HK-2 (cell line): ENCODE measurements around the gene KRABD2.
"Not testable (repeated sequence)": the region's sequence is repeated elsewhere in the genome, so short reads cannot be mapped to it uniquely, and the experiment has no call there.

Experiments
- DNase-seq: peaks from one replicate; pipeline ENCODE4 v3.0.0-alpha.2; 2018; ENCODE audit not compliant: unreplicated experiment

Gene KRABD2

GRCh38 chr17:8392674-8393469, 16.4 kb upstream of the KRABD2 start:
- DNase-seq: no peak

GRCh38 chr17:8392274-8392673, 15.8 kb upstream of the KRABD2 start:
- DNase-seq: no peak

GRCh38 chr17:8391711-8392110, 15.2 kb upstream of the KRABD2 start:
- DNase-seq: no peak

DNA sequence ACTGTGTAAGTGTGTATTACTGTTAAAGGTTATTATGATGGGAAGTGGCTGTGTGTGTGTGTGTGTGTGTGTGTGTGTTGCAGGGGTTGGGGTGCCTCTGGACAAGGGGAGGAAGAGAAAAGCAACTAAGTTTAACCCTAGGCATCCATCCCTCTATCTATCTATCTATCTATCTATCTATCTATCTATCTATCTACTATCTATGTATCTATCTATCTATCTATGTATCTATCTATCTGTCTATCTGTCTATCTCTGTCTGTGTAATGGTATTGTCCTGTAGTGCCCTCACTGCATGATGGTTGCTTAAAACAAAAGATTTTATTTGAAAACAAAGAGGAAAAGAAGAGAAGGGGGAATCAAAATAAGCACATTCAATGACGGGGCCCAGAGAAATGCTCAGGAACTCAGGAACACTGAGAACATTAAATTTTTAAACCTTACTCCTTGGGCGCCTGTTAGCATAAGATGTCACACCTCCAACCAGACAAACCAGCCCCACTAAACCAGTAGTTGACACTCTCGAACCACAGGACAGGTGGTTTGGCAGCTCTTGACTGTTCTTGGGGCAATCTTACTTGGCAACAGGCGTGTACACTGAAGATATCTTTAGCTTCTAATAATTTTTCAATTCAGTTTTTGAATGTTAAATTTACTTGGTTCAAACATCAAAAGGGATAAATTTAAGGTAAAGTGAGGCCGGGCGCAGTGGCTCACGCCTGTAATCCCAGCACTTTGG, 11.6 kb upstream of the KRABD2 start:
- DNase-seq: no peak

- DNase-seq: no peak
Observed at GRCh38 chr17:8386841-8387240, 10.3 kb upstream of the KRABD2 start.

DNA sequence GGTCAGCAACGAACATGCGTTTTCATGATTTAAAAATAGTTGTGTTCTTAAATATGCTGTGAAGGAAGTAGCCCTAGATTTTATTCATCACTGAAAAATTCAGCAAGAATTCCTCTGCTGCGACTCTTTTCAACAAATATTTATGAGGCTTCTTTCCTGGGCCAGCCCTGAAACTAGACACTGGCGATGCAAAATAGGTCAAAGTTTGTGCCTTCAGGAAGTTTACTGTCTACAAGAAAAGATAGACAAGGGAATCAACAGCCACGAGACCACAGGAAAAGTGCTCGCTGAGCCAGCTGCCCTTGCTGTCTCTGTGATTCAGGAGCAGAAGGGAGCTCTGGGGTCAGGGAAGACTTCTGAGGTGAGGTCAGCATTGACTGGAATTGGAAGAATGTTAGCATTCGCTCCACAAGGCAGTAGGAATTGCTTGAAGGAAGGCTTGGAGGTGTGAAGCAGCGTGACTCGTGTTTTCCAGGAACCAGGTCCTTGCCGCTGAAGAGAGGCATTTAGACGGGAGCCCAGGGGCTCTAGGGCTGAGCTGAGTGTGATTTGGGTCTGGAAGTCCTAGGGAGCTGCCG, 8.4 kb upstream of the KRABD2 start:
- DNase-seq: peak; percentile 81

DNA sequence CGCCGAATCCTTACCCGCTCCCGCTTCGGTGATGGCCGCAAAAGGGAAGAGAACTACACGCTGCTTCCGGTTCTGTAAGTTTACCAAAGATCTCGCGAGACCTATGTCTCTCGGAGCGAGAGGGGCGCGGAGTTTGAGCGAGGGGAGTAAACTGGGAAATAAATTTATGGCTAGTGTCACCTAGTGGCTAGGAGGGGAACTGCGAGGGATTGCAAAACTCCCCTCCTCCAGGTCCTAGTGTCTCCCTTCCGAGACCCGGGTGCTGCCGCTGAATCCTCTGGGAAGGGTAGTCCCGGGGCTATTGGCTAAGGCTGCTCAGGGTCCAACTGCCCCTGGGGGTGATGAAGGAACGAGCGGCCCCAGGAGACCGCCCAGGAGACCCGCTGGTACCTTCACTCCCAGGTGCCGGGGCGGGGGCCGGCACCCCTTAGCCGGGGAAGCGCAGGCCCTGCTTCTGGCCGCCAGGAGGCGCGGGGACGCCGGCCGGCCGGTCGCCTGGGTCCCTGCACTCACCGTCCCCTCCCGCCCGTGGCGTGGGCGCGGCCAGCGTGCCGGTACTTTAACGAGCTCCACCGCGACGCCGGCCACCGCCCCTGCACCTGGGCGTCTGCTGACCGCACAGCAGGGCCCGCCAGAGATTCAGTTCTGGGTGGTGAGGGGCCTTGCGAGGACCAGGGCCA, 6.8 kb upstream of the KRABD2 start, which contains the start of gene RPL26:
RPL26 (minus strand) TSS at position 51 of the 680 bp plus-strand sequence. CDS start 883 bp downstream, outside the sequence.
- DNase-seq: peak; percentile 96

DNA sequence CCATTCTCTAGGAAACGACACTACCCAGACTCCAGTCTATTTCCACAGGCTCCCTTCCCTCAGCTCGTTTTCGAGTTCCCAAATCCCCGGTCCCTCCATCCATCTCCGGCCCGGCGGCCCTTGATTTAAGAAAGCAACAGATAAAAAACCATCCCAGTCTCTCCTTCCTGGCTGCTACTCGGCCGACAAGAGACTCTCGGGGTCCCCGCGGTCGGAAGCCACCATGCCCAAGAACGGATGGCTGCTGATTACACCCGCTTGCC, 6.3 kb upstream of the KRABD2 start:
- no peak for DNase-seq

DNA sequence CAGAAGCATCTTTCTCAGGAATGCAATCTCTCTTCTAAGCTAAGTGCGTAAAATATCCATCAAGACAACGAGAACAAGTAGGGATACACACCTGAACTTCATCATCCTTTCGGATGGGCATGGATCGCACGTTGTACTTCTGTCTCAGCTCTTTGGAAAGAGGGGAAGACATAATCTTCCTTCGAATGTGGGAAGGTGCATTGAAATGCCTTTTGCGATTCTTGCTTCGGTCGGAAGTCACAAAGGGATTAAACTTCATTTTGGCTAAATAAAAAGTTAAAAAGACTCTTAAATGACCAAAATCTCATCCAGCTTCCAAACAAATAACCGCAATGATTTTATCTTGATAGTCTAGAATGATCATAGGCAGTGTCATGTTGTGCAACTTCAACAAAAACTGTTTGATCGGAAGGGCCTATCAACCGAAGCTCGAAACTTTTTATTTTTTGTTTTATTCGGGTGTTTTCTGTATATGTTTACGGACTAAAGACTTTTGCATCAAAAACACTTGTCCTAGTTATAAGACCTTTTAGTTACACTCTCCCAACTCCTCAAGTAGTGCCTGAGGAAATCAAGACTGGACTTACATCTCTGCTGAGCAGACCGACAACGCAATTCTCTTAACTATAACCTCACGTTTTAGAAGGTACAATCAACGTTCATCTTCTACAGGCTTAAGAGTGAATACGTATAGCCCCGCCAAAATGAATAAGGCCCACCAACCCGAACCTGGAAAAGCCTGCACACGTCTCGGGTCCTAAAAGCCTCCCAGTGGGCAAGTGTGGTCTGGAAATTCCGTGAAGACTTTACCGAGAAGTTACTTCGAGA, 5.8 kb upstream of the KRABD2 start:
- no peak for DNase-seq

DNA sequence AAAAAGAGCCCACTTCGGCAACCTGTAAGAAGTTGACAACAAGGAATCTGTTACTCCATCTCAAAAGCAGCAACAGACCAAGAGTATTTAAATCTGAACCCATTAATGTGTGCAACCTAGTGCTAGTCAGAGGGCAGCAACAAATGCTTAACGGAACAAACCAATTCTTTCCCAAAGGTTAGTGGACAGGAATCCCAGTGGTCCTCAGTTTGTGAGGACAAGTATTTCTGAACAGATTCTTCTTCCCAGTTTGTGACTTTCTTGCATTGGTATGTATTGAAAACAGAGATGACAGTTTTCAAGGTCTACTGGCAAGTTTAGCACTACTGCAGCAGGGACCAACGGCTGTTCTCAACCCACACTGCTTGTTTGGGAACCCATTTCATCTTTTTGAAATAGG, 3.5 kb upstream of the KRABD2 start:
- no peak for DNase-seq

DNA sequence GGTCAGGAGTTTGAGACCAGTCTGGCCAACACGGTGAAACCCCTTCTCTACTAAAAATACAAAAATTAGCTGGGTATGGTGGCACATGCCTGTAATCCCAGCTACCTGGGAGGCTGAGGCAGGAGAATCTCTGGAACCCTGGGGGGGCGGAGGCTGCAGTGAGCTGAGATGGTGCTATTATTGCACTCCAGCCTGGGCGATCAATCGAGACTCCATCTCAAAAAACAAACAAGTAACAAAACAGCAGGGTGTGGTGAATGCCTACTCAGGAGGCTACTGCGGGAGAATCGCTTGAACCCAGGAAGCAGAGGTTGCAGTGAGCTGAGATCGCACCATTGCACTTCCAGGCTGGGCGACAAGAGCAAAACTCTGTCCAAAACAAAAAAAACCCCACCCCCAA, 1.6 kb upstream of the KRABD2 start:
- not testable (repeated sequence) for DNase-seq

DNA sequence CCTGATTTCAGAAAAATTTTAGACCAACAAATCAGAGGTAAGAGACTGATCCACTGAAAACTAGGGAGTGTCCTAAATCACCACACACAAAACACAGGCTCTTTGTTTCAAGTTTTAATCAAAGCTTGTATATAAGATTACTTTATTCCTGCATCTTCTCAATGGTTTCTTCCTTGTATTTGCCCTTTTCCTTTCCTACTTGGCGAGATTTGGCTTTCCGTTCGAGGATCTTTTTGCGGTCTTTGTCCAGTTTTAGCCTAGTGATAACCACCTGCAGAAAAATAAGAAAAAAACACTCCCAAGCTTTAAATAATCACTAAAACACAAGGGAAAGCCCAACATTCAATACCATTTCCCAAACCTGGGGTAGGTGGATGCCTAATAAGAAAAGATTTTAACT, 918 bp upstream of the KRABD2 start:
- no peak for DNase-seq

- no peak for DNase-seq
Observed at GRCh38 chr17:8375738-8376259, 705 bp downstream of the KRABD2 start.

DNA sequence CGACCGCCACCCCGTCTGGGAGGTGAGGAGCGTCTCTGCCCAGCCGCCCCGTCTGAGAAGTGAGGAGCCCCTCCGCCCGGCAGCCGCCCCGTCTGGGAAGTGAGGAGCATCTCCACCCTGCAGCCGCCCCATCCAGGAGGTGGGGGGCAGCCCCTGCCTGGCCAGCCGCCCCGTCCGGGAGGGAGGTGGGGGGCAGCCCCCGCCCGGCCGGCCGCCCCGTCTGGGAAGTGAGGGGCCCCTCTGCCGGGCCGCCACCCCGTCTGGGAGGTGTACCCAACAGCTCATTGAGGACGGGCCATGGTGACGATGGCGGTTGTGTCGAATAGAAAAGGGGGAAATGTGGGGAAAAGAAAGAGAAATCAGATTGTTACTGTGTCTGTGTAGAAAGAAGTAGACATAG, 2.6 kb downstream of the KRABD2 start:
- DNase-seq: not testable (repeated sequence)

DNA sequence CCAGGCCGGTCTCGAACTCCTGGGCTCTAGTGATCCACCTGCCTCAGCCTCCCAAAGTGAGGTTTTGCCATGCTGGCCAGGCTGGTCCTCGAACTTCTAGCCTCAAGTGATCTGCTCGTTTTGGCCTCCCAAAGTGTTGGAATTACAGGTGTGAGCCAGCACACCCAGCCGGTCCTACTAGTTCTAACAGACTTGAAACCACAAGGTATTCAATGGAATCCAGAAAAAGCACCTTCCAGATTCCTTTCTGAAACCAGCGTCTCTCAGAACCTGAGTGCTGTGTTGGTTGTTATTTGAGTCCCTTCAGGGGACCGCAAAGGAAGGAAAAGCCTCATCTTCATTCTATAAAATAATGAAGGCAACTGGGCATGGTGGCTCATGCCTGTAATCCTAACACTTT, 4.1 kb downstream of the KRABD2 start:
- DNase-seq: no peak

- no peak for DNase-seq
Observed at GRCh38 chr17:8371786-8372185, 4.7 kb downstream of the KRABD2 start.

DNA sequence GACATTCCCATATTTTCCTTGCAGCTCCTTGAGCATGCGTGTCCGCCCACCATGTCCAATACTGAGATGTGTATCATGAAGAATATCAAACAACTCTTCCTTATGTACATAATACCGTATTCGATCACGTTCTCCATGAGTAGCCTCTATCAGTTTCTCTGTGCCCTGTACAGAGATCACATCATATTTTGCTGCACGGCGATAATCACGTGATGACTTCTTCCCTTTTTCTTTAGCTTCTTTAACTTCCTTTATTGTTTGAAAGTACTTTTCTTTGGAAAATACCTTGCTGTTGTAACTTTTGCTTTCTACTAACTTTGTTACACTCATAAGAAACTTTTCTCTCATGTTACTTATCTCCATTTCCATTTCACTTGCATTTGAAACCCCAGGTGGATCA, 6.6 kb downstream of the KRABD2 start:
- no peak for DNase-seq

DNA sequence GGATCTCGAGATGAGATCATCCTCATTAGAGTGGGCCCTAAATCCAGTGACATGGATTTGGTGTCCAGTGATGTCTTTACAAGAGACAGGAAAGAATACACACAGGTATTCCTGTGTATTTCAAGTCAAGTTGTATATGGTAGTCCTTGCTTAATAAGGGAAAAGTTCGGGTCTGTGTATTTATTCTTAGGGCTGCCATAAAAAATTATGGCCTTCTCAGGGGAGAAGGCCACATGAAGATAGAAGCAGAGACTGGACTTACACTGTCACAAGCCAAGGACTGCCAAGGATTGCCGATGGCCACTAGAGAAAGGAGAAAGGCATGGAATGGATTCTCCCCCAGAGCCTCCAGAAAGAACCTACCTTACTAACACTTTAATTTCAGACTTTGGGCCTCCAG, 8.3 kb downstream of the KRABD2 start:
- DNase-seq: no peak

DNA sequence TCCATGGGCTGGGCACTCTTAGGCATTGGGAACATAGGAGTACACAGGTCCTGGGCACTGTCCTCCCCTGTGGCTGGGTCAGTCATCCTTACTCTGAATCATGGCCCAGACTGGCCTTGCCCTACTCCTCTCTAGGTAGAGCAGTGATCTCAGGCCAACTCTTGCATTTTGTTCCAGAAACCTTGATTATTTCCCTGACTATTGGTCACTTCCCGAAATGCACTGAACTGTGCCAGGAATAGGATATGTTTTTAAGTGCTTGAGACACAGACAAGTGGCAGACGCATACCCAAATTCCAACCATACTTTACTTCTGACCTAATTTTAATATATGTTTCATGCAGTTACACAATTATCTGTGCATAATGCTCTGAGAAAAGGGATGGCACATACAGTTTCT, 10.3 kb downstream of the KRABD2 start:
- peak; percentile 45 for DNase-seq

GRCh38 chr17:8365143-8365542, 11.4 kb downstream of the KRABD2 start:
- DNase-seq: peak; percentile 32

DNA sequence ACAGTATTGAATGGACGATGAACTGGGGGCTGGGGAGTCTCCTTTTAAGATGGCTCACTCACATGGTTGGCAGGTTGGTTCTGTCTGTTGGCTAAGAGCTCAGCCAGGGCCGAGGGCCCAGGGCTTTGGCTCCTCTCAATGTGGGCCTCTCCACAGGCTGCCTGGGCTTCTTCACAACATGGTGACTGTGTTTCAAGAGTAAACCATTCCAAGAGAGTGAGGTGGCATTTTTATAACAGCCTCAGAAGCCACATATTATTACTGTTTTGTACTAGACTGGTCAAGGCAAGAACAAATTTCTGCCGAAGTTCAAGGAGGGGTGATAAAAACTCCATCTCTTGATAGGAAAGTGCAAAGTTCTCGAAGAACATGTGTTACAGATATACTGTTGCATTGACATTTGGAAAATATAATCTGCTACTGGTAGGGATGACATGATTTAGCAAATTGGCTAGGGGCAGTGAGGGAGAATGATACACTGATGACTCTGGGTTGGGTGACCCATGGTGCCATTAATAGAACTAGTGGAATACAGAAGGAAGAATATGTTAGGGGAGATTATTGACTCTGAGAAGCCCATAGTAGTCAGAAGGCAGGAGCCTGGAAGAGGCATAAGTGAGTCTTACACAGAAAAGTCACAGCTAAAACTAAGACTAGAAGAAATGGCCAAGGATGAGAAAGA, 13.7 kb downstream of the KRABD2 start:
- DNase-seq: no peak
